ENCODE results near the gene INSM2.

Gene INSM2

DNA sequence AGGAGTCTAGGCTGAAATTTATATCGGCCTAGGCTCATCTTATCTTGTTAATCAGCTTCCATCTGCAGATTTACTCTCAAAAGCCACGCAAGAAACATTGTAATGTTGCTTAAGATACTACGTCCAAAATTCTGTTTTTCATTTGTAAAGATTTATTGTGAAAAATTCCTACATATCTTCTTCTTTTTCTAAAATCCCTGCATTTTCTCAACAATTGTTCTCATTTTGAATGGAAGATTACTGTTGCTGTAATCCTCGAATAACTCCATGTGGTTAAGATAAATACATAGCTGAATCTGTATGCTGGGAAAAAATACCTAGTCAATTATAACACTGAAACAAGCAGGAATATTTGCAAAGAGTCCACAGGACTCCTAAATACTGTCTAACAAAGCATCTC lies 15.6 kb downstream of the INSM2 start:
- DNase-seq (ENCODE audit: low read depth): no peak

DNA sequence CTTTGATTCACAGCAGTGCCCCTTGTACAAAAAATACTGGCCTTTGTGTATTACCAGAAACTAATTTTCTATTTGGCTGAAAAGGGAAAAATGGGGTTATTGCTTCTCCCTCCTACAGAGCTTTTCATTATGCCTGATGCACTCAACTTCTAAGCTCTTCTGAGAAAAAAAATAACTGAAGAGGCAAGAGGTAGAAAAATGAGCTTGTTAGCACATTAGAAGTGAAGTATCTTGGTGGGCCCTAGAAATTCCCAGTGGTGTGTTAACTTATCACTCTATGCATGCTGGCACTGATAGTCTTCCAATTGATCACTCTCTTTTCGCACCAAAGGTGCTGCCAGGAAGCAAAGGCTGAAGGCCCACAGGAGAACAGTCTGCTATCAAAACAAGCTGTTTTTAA lies 17.1 kb downstream of the INSM2 start:
- DNase-seq (ENCODE audit: low read depth): no peak

DNA sequence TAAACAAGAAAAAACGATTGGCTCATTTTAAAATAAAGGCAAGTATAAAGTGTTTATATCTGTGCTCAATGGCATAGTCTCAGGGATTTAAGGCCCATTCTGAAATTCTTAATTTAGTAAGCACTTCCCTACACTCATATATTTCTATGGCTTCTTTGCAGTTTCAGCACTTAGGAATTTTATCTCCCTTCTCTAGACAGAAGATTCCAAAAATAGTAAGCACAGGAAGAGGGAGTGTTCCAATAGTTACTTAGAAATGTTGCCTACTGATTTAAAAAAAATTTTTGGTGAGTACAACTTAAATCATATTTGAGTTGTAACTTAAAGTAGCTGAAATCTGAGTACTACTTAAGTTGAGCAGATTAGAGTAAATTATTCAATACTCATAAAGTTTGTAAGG lies 19.8 kb downstream of the INSM2 start:
- no peak for DNase-seq (ENCODE audit: low read depth)

DNA sequence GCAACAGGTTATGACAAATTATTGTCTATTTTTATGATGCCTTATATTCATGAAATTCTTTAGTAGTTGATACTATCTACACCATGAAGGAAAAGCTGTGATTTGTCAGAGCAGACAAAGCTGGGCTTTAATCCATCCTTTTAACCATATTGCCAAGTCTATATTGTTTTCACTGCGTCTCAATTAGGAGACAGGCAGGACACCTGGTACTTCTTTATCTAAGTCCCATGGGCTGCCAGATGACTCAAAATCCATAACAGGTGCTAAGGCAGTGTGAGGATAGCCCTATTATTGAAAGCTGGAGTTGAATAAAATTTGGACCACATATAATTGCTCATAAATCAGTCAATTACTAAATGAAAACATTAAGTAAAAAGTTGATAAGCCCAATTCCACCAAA lies 22.6 kb downstream of the INSM2 start:
- no peak for DNase-seq (ENCODE audit: low read depth)

- no peak for DNase-seq (ENCODE audit: low read depth)
These were observed 23.3 kb downstream of the INSM2 start for GRCh38 chr14:35557221-35557747.

- no peak for DNase-seq (ENCODE audit: low read depth)
These were observed 24.7 kb downstream of the INSM2 start for GRCh38 chr14:35558680-35559079.

DNA sequence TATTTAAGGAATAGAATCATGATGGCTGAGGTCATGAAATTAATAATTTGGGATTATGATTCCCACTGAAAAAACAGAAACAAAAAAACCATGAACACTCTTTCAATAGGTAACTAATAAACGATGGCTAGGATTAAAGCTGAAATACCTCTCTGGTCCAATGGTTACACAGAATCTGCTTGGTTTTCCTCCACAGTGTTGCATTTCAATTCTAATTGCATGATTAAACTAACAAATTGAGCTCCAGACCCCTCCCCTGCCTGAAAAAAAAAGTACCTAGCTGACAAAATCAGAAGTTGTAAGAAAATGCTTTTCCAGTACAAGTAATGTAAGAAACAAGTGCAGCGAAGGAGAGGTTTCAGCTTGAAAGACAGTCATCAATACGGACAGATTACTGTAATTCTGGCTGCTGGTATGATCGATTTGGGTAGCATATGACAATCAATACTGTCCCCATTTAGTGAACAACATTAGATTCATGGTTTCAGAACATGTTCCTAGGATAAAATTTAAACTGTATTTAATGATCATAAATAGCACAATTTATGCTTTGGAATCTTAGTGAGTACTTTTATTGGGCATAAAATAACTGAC lies 32.0 kb downstream of the INSM2 start:
- DNase-seq (ENCODE audit: low read depth): no peak

GRCh38 chr14:35571598-35571997 lies 37.6 kb downstream of the INSM2 start:
- no peak for DNase-seq (ENCODE audit: low read depth)

- no peak for DNase-seq (ENCODE audit: low read depth)
These were observed 39.9 kb downstream of the INSM2 start for GRCh38 chr14:35573911-35574310.

GRCh38 chr14:35576260-35576659 lies 42.3 kb downstream of the INSM2 start:
- DNase-seq (ENCODE audit: low read depth): no peak

GRCh38 chr14:35576856-35577255 lies 42.9 kb downstream of the INSM2 start:
- no peak for DNase-seq (ENCODE audit: low read depth)

DNA sequence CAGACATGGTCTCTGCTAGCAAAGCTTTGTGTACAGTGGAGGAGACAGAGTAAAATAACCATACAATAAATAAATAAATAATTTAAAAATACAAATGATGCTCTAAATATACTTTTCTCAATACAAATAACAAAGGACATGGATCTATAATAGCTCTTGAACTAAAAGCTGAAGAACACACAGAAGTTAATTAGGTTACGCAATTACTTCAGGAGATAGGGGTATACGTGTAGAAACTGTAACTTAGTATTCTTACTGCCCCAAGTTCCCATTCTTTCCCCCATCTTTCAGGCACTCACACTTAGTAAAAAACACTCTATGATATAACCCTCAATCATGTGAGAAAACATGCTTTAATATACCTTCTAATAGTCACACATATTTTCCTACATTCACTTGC lies 44.2 kb downstream of the INSM2 start:
- no peak for DNase-seq (ENCODE audit: low read depth)

GRCh38 chr14:35578639-35579038 lies 44.7 kb downstream of the INSM2 start:
- DNase-seq (ENCODE audit: low read depth): no peak
